ENCODE results near the gene DNAH6. TPM values are rescaled to one million over a fixed set of nuclear protein-coding genes. Genes with fewer than 3 reads are reported as not detected.

DNAH6 gene
- polyA plus RNA-seq, 3 donors: 0.04 TPM; not detected in 2

- TF ChIP-seq CTCF (IDR thresholded peaks at IDR 0.05): no peak
- intact Hi-C loops (cut with micrococcal nuclease): no loop called here
- no peak overlapping the region for H3K4me3 ChIP-seq (replicated peaks in 1 of 3; ENCODE audit: low read depth in 2 of 3, low read length in 3 of 3)
- WGBS (ENCODE audit: insufficient coverage): 100% methylated on average over 1 of the region's 3 CpGs
- no peaks in the 10 kb centered on the region for H3K36me3 ChIP-seq (replicated peaks in 1 of 2; ENCODE audit: control insufficient read depth in 1 of 2, insufficient read depth in 2 of 2, low read length in 2 of 2)
- no peaks in the 10 kb centered on the region for H3K4me1 ChIP-seq (ENCODE audit: control insufficient read depth in 1 of 2, insufficient read depth in 2 of 2, low read length in 2 of 2)
- H2AFZ ChIP-seq (ENCODE audit: insufficient read depth, low read depth, low read length, poor library complexity, severe bottlenecking): no peak overlapping the region
- Mint-ChIP-seq H3K4me3 (no peak overlapping the region), H3K27me3 (ENCODE audit: low read depth in 3 of 3) (peaks cover 0 to 3% (median under 1%) of the 10 kb centered on the region in 3 donors), H3K27ac (no peak overlapping the region), H3K36me3 (no peaks in the 10 kb centered on the region), H3K4me1 (no peaks in the 10 kb centered on the region), H3K9me3 (peaks cover 0 to 9% (median 1%) of the 10 kb centered on the region in 7 donors)
- no peak overlapping the region for H3K27ac ChIP-seq (ENCODE audit: low read depth in 1 of 2, low read length in 2 of 2)
- no peaks in the 10 kb centered on the region for H4K20me1 ChIP-seq (ENCODE audit: insufficient read depth, low read length)
- H3K79me2 ChIP-seq (ENCODE audit: insufficient read depth, low read length): no peaks in the 10 kb centered on the region
- no peak for DNase-seq
- no peak overlapping the region for H3K9ac ChIP-seq (ENCODE audit: insufficient read depth, low read length, poor library complexity, severe bottlenecking)
- H3K9me3 ChIP-seq (replicated peaks in 1 of 2; ENCODE audit: control insufficient read depth in 1 of 2, insufficient read depth in 1 of 2, low read length in 2 of 2): peaks cover 0 to 5% of the 10 kb centered on the region in 2 donors
- no peaks in the 10 kb centered on the region for H3K27me3 ChIP-seq (ENCODE audit: control insufficient read depth in 2 of 2, insufficient read depth in 2 of 2, low read length in 2 of 2)
- no peak overlapping the region for H3K4me2 ChIP-seq (replicated peaks; ENCODE audit: extremely low read depth, low read length, poor library complexity, severe bottlenecking)
These were observed 272.2 kb downstream of the DNAH6 start for GRCh38 chr2:84788498-84788897.

GRCh38 chr2:84792856-84793522 is 276.7 kb downstream of the DNAH6 start:
- H3K27me3 ChIP-seq (ENCODE audit: control insufficient read depth in 2 of 2, insufficient read depth in 2 of 2, low read length in 2 of 2): no peaks in the 10 kb centered on the region
- H3K9ac ChIP-seq (ENCODE audit: insufficient read depth, low read length, poor library complexity, severe bottlenecking): no peak overlapping the region
- no peak for DNase-seq
- H3K4me1 ChIP-seq (ENCODE audit: control insufficient read depth in 1 of 2, insufficient read depth in 2 of 2, low read length in 2 of 2): no peaks in the 10 kb centered on the region
- H3K4me3 Mint-ChIP-seq: no peak overlapping the region
- H3K4me2 ChIP-seq (replicated peaks; ENCODE audit: extremely low read depth, low read length, poor library complexity, severe bottlenecking): no peak overlapping the region
- no peaks in the 10 kb centered on the region for H4K20me1 ChIP-seq (ENCODE audit: insufficient read depth, low read length)
- WGBS (ENCODE audit: insufficient coverage): 100% methylated on average over 5 of the region's 6 CpGs
- no peak overlapping the region for H2AFZ ChIP-seq (ENCODE audit: insufficient read depth, low read depth, low read length, poor library complexity, severe bottlenecking)
- no peaks in the 10 kb centered on the region for H3K79me2 ChIP-seq (ENCODE audit: insufficient read depth, low read length)
- intact Hi-C loops (cut with micrococcal nuclease): no loop called here
- peaks cover 0 to 2% (median 2%) of the 10 kb centered on the region in 3 donors for H3K27me3 Mint-ChIP-seq (ENCODE audit: low read depth in 3 of 3)
- H3K27ac ChIP-seq (ENCODE audit: low read depth in 1 of 2, low read length in 2 of 2): no peak overlapping the region
- H3K36me3 Mint-ChIP-seq: no peaks in the 10 kb centered on the region
- TF ChIP-seq CTCF (IDR thresholded peaks at IDR 0.05): no peak
- no peak overlapping the region for H3K27ac Mint-ChIP-seq
- peaks cover 0 to 9% (median 2%) of the 10 kb centered on the region in 7 donors for H3K9me3 Mint-ChIP-seq
- H3K4me3 ChIP-seq (replicated peaks in 1 of 3; ENCODE audit: low read depth in 2 of 3, low read length in 3 of 3): no peak overlapping the region
- peaks cover 0 to 6% of the 10 kb centered on the region in 2 donors for H3K9me3 ChIP-seq (replicated peaks in 1 of 2; ENCODE audit: control insufficient read depth in 1 of 2, insufficient read depth in 1 of 2, low read length in 2 of 2)
- no peaks in the 10 kb centered on the region for H3K4me1 Mint-ChIP-seq
- no peaks in the 10 kb centered on the region for H3K36me3 ChIP-seq (replicated peaks in 1 of 2; ENCODE audit: control insufficient read depth in 1 of 2, insufficient read depth in 2 of 2, low read length in 2 of 2)
